Stimulated activated CD4-positive, alpha-beta T cell treated with anti-CD3 and anti-CD28 coated beads, Interleukin-12 subunit alpha, Interleukin-12 subunit beta, amount 100 ng/mL, for 24 hours (primary cell): ENCODE data around the gene GGA1.
"Not testable (repeated sequence)": the region's sequence is repeated elsewhere in the genome, so short reads cannot be mapped to it uniquely, and the experiment has no call there.

Experiments used
- DNase-seq, 2 experiments: peaks; one replicate each; pipeline ENCODE4 v3.0.0-alpha.2; 2020; ENCODE audit warnings: low read depth in 2 of 2

The GGA1 gene

DNA sequence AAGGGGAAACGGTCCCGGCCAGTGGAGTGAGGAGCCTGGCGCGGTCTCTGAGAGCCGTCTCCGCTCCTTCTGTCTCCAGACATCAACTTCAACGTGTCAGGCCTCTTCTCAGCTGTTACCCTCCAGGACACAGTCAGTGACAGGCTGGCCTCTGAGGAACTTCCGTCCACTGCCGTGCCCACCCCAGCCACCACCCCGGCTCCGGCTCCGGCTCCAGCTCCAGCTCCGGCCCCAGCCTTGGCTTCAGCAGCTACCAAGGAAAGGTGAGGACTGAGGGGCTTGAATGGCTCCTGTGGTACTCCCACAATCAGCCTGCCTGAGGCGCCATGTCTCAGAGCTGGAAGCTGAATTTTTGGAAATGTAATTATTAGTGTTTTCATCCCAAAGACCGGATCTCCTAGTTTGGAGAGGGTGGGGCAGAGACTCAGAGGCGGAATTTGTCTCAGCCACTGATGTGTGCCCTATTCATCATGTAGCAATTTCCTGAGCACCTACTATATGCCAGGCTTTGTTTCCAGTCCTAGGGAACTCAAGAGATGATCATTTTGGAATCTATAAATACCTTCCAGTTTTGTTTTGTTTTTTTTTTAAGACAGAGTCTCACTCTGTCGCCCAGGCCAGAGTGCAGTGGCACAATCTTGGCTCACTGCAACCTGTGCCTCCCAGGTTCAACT lies 42.0 kb downstream of the GGA1 start:
- DNase-seq, result no peak

- DNase-seq, result no peak
These were observed 46.1 kb downstream of the GGA1 start for GRCh38 chr22:37654563-37655251.

GRCh38 chr22:37655252-37655563 lies 46.6 kb downstream of the GGA1 start:
- no peak for DNase-seq

DNA sequence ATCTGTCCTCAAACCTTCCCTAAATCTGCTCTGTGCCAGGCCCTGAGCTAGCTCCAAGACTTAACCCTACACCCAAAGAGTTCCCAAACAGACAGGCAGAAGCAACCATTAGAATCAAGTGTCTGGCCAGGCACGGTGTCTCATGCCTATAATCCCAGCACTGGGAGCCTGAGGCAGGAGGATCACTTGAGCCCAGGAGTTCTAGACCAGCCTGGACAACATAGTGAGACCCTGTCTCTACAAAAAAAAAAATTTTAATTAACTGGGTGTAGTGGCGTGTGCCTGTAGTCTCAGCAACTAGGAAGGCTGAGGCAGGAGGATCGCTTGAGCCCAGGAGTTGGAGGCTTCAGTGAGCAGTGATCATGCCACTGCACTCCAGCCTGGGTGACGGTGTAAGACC lies 47.9 kb downstream of the GGA1 start:
- DNase-seq, result not testable (repeated sequence)

DNA sequence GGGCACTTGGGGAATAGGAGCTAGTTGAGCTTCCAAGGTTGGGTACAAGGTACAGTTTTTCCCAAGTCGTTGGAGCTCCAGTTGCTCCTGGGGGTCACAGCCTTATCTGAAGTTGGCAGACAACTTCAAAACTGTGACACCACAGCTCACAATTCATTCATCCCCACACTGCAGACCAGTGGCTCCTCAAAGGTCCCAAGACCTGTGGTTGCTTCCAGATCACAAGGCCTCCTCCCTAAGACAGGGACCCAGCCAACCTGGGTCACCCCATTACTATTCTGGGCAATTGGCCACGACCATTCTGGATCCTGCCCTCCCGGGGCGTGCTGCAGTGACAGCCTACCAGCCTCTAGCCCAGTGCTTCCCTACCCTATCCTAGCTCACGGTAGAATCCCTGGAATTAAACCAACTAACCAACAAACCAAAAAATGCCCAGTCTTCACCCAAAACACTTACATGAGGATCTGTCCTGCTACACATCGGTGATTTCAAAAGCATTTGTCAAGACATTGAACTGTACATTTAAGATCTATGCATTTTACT lies 49.0 kb downstream of the GGA1 start:
- no peak for DNase-seq

- DNase-seq, result peak; percentile 95 to 99
These were observed 49.8 kb downstream of the GGA1 start, which contains the start of gene PDXP for GRCh38 chr22:37658133-37659065. TSS of gene PDXP (plus strand) at chr22:37658723. CDS start at chr22:37658783, 60 bp downstream.

GRCh38 chr22:37659066-37659896 lies 50.6 kb downstream of the GGA1 start:
- DNase-seq, result no peak

- no peak for DNase-seq
These were observed 51.5 kb downstream of the GGA1 start for GRCh38 chr22:37659897-37660708.

DNA sequence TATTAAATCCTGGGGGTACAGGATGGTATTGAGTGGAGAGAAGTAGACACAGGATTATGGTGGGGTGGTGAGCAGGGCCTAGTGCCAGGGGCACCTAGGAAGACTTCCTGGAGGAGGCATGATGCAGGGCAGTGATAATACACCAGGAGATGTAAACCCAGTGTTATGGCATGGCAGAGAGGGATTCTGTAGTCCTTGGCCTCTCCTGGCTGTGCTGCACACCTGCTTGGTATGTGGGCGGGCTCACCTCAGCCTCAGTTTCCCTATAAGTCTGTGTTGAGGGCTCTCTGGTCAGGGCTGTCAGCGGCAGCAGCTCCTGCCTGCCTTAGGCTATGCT lies 52.0 kb downstream of the GGA1 start:
- DNase-seq, result no peak

DNA sequence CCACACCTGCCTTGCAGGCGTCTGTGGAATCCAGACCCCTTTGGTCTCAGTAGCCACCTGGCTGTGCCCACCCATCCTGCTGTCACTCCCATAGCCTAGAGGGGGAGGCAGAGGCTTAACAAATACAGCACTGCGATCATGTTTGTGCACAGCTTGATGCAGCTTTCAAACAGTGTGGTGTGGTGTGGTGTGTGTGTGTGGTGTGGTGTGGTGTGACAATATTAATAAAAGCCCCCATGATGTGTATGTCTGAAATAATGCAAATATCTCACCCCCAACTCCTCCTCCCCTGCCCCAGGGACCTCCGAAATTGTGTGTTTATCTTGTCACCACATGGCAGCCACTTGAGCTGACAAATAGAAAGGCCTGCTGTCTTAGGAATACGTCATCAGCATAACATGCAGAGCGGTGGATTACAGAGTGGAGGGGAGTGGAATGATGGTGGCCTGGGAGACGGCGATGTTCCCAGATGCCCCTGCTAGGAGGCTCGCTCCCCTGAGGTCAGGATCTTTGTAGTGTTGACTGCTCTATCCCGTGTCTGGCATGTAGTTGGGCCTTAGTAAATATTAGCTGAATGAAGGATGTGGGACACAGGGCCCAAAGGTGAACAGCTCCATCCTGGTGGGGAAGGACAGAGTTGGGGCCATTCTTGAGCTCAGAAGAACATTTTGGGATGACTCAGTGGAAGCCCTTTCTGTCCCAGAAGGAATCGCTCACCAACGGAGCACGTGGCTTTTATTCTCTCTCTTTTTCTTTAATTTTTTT lies 52.7 kb downstream of the GGA1 start:
- no peak for DNase-seq

DNA sequence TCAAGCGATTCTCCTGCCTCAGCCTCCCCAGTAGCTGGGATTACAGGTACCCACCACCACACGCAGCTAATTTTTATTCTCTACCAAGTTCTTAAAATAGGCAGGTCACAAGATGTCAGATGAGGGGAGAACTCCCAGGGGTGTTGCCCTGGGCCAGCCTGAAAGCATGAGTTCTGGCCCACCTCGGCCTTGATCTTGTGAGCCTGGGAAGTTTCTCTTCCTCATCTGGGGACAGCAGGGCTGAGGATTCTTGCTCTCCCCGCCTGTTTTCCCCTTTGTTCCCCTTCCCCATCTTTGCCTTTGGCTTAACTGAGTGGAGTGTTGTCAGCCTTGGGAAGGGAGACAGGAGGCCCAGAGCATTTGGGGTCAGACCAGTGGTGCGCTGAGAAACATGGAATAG lies 53.4 kb downstream of the GGA1 start:
- no peak for DNase-seq

DNA sequence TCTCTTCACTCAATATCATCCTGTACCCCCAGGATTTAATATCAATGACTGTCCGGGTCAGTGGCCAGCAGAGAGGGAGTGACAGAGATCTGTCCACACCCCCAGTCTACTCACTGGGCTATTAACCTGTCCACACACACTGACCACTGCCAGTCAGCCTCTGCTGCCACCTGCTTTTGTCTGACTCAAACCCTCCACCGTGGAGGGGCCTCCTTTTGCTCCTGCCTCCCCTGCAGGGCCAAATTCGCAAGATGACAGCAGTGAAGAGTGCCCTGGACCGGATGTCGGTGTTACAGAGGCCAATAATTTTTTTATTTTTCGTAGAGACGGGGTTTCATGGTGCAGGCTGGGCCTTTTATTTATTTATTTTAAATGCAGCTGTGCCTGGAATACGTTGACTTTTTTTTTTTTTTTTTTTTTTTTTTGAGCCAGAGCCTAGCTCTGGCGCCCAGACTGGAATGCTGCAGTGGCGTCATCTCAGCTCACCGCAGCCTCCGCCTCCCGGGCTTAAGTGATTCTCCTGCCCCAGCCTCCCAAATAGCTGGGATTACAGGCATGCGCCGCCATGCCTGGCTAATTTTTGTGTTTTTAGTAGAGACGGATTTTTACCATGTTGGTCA lies 55.0 kb downstream of the GGA1 start:
- DNase-seq, result no peak

DNA sequence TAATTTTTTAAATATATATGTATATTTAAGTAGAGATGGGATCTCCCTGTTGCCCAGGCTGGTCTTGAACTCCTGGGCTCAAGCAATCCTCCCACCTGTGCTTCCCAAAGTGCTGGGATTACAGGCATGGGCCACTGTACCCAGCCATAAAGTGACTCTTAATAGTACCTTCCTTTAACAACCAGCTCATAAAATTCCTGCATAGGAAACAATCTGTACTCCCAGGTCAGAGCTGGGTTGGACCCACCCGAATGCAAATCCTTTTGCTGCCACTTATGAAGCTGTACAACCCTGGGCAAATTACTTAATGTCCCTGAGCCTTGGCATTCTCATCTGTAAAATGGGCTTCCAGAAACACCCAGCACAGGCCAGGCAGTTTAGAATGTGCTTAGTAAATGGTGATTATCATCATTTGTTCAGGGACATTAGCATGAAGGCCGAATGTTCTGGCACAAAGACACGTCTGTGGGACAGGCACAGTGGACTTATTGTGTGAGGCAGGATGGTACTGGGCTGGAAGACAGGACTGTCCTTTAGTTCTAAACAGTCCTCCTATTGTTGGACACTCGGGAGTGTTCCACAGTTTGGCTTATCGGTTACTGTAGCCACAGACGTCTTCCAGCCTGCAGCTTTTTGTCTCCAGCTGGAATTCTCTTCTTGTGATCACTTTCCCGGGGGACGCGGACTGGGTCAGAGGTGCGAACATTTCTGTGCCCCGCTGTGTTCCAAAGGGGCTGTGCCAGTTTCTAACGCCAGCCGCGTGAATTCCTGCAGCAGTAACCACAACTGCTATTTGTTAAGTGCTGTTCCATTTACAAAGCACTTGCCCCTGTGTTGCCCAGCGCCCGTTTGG lies 55.8 kb downstream of the GGA1 start:
- DNase-seq, result no peak

- DNase-seq, result no peak
These were observed 56.9 kb downstream of the GGA1 start for GRCh38 chr22:37665487-37665886.

GRCh38 chr22:37669586-37669985 lies 61.0 kb downstream of the GGA1 start:
- no peak for DNase-seq

- no peak for DNase-seq
These were observed 63.7 kb downstream of the GGA1 start for GRCh38 chr22:37672206-37672919.

DNA sequence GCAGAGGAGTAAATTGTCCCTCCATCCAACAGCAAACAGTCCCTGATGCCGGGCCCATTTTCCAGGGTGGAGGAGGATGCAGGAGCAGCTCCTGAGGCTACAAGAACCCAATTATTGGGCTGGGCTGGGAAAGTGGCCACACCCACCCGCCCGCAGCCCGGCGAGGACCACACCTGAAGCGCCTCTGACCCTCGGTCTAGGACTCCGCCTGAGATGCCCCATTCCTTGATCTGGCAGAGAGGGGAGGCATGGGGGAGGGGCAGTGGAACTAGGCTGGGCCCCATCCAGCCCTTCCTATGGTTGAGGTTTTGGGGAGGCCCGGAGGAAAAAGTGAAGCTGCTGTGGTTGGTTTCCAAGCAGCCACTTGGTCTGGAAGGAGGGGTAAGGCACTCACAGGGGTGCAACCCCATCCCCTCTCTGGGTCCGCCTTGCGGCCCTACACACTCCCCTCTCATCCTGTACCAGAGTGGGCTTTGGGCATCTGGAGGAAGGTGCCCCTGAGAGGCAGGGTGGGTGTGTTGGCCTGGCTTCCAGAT lies 64.4 kb downstream of the GGA1 start:
- no peak for DNase-seq

DNA sequence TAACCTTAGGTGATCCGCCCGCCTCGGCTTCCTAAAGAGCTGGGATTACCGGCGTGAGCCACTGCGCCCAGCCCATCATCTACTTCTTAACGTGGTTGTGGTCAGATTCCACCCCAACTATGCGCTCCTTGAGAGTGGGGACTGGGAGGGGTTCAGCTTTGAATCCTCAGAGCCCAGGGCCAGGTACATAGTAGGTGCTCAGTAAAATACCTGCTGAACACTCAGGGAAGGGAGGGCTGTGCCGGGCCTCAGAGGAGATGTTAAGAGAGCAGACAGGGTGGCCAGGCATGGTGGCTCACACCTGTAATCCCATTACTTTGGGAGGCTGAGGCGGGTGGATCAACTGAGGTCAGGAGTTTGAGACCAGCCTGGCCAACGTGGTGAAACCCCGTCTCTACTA lies 65.6 kb downstream of the GGA1 start:
- DNase-seq, result no peak
